CD14-positive monocyte (primary cell): ENCODE data around the gene SERPINA5. TPM values are rescaled to one million over a fixed set of nuclear protein-coding genes. Genes with fewer than 3 reads are reported as not detected.

Experiments
- DNase-seq, 3 donors: peaks; one replicate each; pipeline ENCODE4 v3.0.0-alpha.2; 2011 to 2022
- H2AFZ ChIP-seq: 2 replicates; pipeline ENCODE4 v1.6.0; 2012; ENCODE audit warnings: mild to moderate bottlenecking, low read depth, low read length, inconsistent platforms; ENCODE audit not compliant: insufficient read depth, poor library complexity, severe bottlenecking
- H3K27ac ChIP-seq, 2 donors: 1 replicate in 1 of 2; 2 replicates in 1 of 2; pipeline ENCODE4 v1.5.1; 2012 to 2013; ENCODE audit warnings: low read length in 2 of 2, control low read depth in 1 of 2, inconsistent platforms in 1 of 2, low read depth in 1 of 2, mild to moderate bottlenecking in 1 of 2
- H3K27me3 ChIP-seq, 2 donors: one replicate each; pipeline versions ENCODE4 v1.6.0 to v1.6.1; 2011 to 2013; ENCODE audit warnings: low read length in 2 of 2; ENCODE audit not compliant: control insufficient read depth in 2 of 2, insufficient read depth in 2 of 2
- H3K36me3 ChIP-seq, 2 donors: replicated peaks in 1 of 2; 1 replicate in 1 of 2; 2 replicates in 1 of 2; pipeline versions ENCODE4 v1.5.1 to v1.6.1; 2012 to 2013; ENCODE audit warnings: low read length in 2 of 2, control low read depth in 1 of 2, inconsistent platforms in 1 of 2, mild to moderate bottlenecking in 1 of 2; ENCODE audit not compliant: insufficient read depth in 2 of 2, control insufficient read depth in 1 of 2
- H3K4me1 ChIP-seq, 2 donors: 1 replicate in 1 of 2; 2 replicates in 1 of 2; pipeline versions ENCODE4 v1.5.1 to v1.6.1; 2012 to 2013; ENCODE audit warnings: low read length in 2 of 2, control low read depth in 1 of 2, inconsistent platforms in 1 of 2, mild to moderate bottlenecking in 1 of 2, moderate library complexity in 1 of 2; ENCODE audit not compliant: insufficient read depth in 2 of 2, control insufficient read depth in 1 of 2
- H3K4me2 ChIP-seq: replicated peaks from 2 replicates; pipeline ENCODE3; 2012; ENCODE audit warnings: low read length, moderate library complexity, mild to moderate bottlenecking; ENCODE audit not compliant: poor library complexity, severe bottlenecking; ENCODE audit errors: extremely low read depth
- H3K4me3 ChIP-seq, 3 experiments: fragments of 200-600 bp in 1 of 3; sonication (generic) in 1 of 3; replicated peaks in 1 of 3; 1 replicate in 2 of 3; 2 replicates in 1 of 3; pipeline ENCODE4 v1.5.1; 2011 to 2013; ENCODE audit warnings: low read length in 3 of 3, mild to moderate bottlenecking in 3 of 3, control low read depth in 2 of 3, low read depth in 2 of 3, inconsistent platforms in 1 of 3, moderate library complexity in 1 of 3
- H3K79me2 ChIP-seq: 2 replicates; pipeline ENCODE4 v1.6.0; 2012; ENCODE audit warnings: mild to moderate bottlenecking, control low read depth, inconsistent platforms, low read length, moderate library complexity; ENCODE audit not compliant: insufficient read depth
- H3K9ac ChIP-seq: 2 replicates; pipeline ENCODE4 v1.6.0; 2017; ENCODE audit warnings: low read length, mild to moderate bottlenecking; ENCODE audit not compliant: insufficient read depth, poor library complexity, severe bottlenecking
- H3K9me3 ChIP-seq, 2 donors: replicated peaks in 1 of 2; 1 replicate in 1 of 2; 2 replicates in 1 of 2; pipeline versions ENCODE4 v1.5.1 to v1.6.1; 2012 to 2013; ENCODE audit warnings: low read length in 2 of 2, control low read depth in 1 of 2; ENCODE audit not compliant: control insufficient read depth in 1 of 2, insufficient read depth in 1 of 2
- H4K20me1 ChIP-seq: 2 replicates; pipeline ENCODE4 v1.6.0; 2012; ENCODE audit warnings: mild to moderate bottlenecking, low read length, control low read depth, moderate library complexity; ENCODE audit not compliant: insufficient read depth
- H3K27ac Mint-ChIP-seq, 7 donors: one replicate each; pipeline ENCODE4 v1.8.0; 2020; ENCODE audit warnings: mild to moderate bottlenecking in 7 of 7, mixed read lengths in 7 of 7, moderate library complexity in 6 of 7, inconsistent platforms in 2 of 7
- H3K27me3 Mint-ChIP-seq, 3 donors: one replicate each; pipeline ENCODE4 v1.8.0; 2021 to 2022; ENCODE audit warnings: low read depth in 3 of 3, mild to moderate bottlenecking in 3 of 3, mixed read lengths in 3 of 3, moderate library complexity in 3 of 3, inconsistent platforms in 1 of 3
- H3K36me3 Mint-ChIP-seq, 2 donors: one replicate each; pipeline ENCODE4 v1.8.0; 2020; ENCODE audit warnings: mixed read lengths in 2 of 2, inconsistent platforms in 1 of 2, mild to moderate bottlenecking in 1 of 2
- H3K4me1 Mint-ChIP-seq: one replicate; pipeline ENCODE4 v1.8.0; 2020; ENCODE audit warnings: mild to moderate bottlenecking, mixed read lengths
- H3K4me3 Mint-ChIP-seq, 2 donors: one replicate each; pipeline ENCODE4 v1.8.0; 2020; ENCODE audit warnings: mild to moderate bottlenecking in 2 of 2, mixed read lengths in 2 of 2, moderate library complexity in 1 of 2
- H3K9me3 Mint-ChIP-seq, 7 donors: one replicate each; pipeline ENCODE4 v1.8.0; 2020 to 2022; ENCODE audit warnings: mixed read lengths in 7 of 7, mild to moderate bottlenecking in 6 of 7, moderate library complexity in 6 of 7, inconsistent platforms in 2 of 7
- WGBS: methylation state at CpG from one replicate; pipeline ENCODE4 v1.1.5; 2013; ENCODE audit warnings: missing lambda C conversion rate; ENCODE audit not compliant: insufficient coverage; 5-methylcytosine and 5-hydroxymethylcytosine counted together
- intact Hi-C, 2 donors: fragments of 100-400 bp; cut with micrococcal nuclease; formaldehyde crosslinking; loops; one replicate each; pipeline versions ENCODE4 v1.15.0 to v1.15.1; 2023
- polyA plus RNA-seq, 3 donors: library from polyadenylated mRNA; depleted of rRNA in 1 of 3; unstranded in 2 of 3; stranded (reverse) in 1 of 3; fragments of 300-500 nt in 2 of 3; fragments of >200 nt in 1 of 3; fragmentation: Illumina TruSeq in 2 of 3; gene quantifications; 1 replicate in 2 of 3; 2 replicates in 1 of 3; pipeline ENCODE4 v1.2.3, GENCODE V29; 2012 to 2021
- TF ChIP-seq, protein P1 (sequence below): fragments of 200-600 bp; IDR thresholded peaks from one replicate; pipeline ENCODE4 v1.8.0; 2022; ENCODE audit warnings: antibody characterized with exemption, mild to moderate bottlenecking

SERPINA5 gene
- polyA plus RNA-seq, 3 donors: not detected

- Histone ChIP-seq H4K20me1 (no peaks in the 10 kb centered on the region), H3K4me2 (no peak overlapping the region), H3K9me3 (peaks cover 5 to 15% of the 10 kb centered on the region in 2 donors), H3K27me3 (no peaks in the 10 kb centered on the region), H3K79me2 (no peaks in the 10 kb centered on the region), H3K36me3 (no peaks in the 10 kb centered on the region), H3K27ac (no peak overlapping the region), H2AFZ (no peak overlapping the region), H3K4me1 (no peaks in the 10 kb centered on the region), H3K4me3 (no peak overlapping the region), H3K9ac (no peak overlapping the region)
- H3K27me3 Mint-ChIP-seq: peaks cover 1 to 12% (median 6%) of the 10 kb centered on the region in 3 donors
- H3K4me1 Mint-ChIP-seq: no peaks in the 10 kb centered on the region
- no peak overlapping the region for H3K27ac Mint-ChIP-seq
- WGBS: 83% methylated on average over 7 of the region's 7 CpGs
- DNase-seq: no peak
- H3K4me3 Mint-ChIP-seq: no peak overlapping the region
- intact Hi-C loops: no loop called here
- peaks cover 3 to 13% (median 10%) of the 10 kb centered on the region in 7 donors for H3K9me3 Mint-ChIP-seq
- no peaks in the 10 kb centered on the region for H3K36me3 Mint-ChIP-seq
- TF ChIP-seq, protein P1, sequence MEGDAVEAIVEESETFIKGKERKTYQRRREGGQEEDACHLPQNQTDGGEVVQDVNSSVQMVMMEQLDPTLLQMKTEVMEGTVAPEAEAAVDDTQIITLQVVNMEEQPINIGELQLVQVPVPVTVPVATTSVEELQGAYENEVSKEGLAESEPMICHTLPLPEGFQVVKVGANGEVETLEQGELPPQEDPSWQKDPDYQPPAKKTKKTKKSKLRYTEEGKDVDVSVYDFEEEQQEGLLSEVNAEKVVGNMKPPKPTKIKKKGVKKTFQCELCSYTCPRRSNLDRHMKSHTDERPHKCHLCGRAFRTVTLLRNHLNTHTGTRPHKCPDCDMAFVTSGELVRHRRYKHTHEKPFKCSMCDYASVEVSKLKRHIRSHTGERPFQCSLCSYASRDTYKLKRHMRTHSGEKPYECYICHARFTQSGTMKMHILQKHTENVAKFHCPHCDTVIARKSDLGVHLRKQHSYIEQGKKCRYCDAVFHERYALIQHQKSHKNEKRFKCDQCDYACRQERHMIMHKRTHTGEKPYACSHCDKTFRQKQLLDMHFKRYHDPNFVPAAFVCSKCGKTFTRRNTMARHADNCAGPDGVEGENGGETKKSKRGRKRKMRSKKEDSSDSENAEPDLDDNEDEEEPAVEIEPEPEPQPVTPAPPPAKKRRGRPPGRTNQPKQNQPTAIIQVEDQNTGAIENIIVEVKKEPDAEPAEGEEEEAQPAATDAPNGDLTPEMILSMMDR: no peak
These were observed 42.8 kb downstream of the SERPINA5 start for GRCh38 chr14:94623856-94624499.

- Histone ChIP-seq H3K27me3 (no peaks in the 10 kb centered on the region), H3K79me2 (no peaks in the 10 kb centered on the region), H4K20me1 (no peaks in the 10 kb centered on the region), H3K9ac (no peak overlapping the region), H3K27ac (no peak overlapping the region), H3K4me2 (no peak overlapping the region), H3K4me1 (no peaks in the 10 kb centered on the region), H2AFZ (no peak overlapping the region), H3K36me3 (no peaks in the 10 kb centered on the region), H3K9me3 (peaks cover 0 to 8% of the 10 kb centered on the region in 2 donors), H3K4me3 (no peak overlapping the region)
- WGBS: 97% methylated on average over 7 of the region's 10 CpGs
- Mint-ChIP-seq H3K9me3 (peaks cover 0 to 9% (median 6%) of the 10 kb centered on the region in 7 donors), H3K27me3 (peaks cover 7 to 12% (median 8%) of the 10 kb centered on the region in 3 donors), H3K4me1 (no peaks in the 10 kb centered on the region), H3K36me3 (no peaks in the 10 kb centered on the region), H3K27ac (no peak overlapping the region), H3K4me3 (no peak overlapping the region)
- no peak for DNase-seq
- intact Hi-C loops: no loop called here
- TF ChIP-seq, protein P1: no peak
These were observed 43.5 kb downstream of the SERPINA5 start for GRCh38 chr14:94624537-94625352.
